ENCODE data around the gene RPLP1. TPM values are rescaled to one million over a fixed set of nuclear protein-coding genes. Genes with fewer than 3 reads are reported as not detected.

The RPLP1 gene
- total and polyA plus RNA-seq, 8 donors: 578 to 1,123 (median 736) TPM

- no peaks in the 10 kb centered on the region for H3K4me1 ChIP-seq
- no peaks in the 10 kb centered on the region for H3K27me3 ChIP-seq
- H3K27ac ChIP-seq: no peak overlapping the region
- DNase-seq: no peak
- no peak for ATAC-seq
- no peaks in the 10 kb centered on the region for H3K9me3 ChIP-seq
- TF ChIP-seq, protein P1, sequence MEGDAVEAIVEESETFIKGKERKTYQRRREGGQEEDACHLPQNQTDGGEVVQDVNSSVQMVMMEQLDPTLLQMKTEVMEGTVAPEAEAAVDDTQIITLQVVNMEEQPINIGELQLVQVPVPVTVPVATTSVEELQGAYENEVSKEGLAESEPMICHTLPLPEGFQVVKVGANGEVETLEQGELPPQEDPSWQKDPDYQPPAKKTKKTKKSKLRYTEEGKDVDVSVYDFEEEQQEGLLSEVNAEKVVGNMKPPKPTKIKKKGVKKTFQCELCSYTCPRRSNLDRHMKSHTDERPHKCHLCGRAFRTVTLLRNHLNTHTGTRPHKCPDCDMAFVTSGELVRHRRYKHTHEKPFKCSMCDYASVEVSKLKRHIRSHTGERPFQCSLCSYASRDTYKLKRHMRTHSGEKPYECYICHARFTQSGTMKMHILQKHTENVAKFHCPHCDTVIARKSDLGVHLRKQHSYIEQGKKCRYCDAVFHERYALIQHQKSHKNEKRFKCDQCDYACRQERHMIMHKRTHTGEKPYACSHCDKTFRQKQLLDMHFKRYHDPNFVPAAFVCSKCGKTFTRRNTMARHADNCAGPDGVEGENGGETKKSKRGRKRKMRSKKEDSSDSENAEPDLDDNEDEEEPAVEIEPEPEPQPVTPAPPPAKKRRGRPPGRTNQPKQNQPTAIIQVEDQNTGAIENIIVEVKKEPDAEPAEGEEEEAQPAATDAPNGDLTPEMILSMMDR (IDR thresholded peaks at IDR 0.05): no peak
- 65 to 70% methylated on average over 5 of the region's 5 CpGs for WGBS, 2 donors
- H3K4me3 ChIP-seq: no peak overlapping the region
- no peaks in the 10 kb centered on the region for H3K36me3 ChIP-seq
- no peak for FAIRE-seq
- intact Hi-C loops (cut with DNase I): loop anchor here in 1 of 3 donors (5.0 kb wide), 1 partner anchor 1008 kb away; no protein-coding TSS in a partner anchor
Observed at GRCh38 chr15:69474291-69474690, 21.7 kb downstream of the RPLP1 start.

DNA sequence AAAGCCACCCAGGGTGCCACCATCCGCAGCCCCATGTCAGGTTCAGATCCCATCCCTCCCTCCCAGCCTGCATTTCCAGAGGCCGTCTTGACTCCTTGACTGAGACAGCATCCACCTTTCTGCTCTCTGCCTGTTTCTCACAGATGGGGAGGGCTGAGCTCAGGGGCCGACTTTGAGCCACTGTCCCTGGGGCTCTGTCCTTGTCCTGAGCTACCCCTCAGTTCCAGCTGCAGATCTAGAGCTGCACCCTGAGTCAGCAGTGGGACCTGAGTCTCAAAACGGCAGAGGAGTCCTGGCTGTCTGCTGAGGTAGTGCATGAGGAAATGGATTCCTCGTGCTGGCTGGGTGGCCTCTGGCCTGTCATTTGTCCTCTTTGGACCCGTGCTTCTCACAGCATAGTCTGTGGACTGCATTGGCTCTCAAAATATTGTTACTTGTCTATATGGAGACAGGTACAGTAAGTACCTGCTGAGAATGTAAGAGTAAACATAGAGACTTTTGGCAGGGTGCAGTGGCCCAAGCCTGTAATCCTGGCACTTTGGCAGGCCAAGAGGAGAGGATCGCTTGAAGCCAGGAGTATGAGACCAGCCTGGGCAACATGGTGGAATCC lies 22.3 kb downstream of the RPLP1 start:
- FAIRE-seq (no peak), DNase-seq (no peak), ATAC-seq (no peak)
- H3K27me3 ChIP-seq: no peaks in the 10 kb centered on the region
- TF ChIP-seq, protein P1 (IDR thresholded peaks at IDR 0.05): no peak
- H3K4me1 ChIP-seq: no peaks in the 10 kb centered on the region
- no peaks in the 10 kb centered on the region for H3K36me3 ChIP-seq
- WGBS, 2 donors: 62 to 68% methylated on average over 7 of the region's 7 CpGs
- intact Hi-C loops (cut with DNase I): loop anchor here in 1 of 3 donors (5.0 kb wide), 1 partner anchor 1007 kb away; no protein-coding TSS in a partner anchor
- H3K27ac ChIP-seq: no peak overlapping the region
- H3K4me3 ChIP-seq: no peak overlapping the region
- H3K9me3 ChIP-seq: no peaks in the 10 kb centered on the region

GRCh38 chr15:69475769-69476358 lies 23.2 kb downstream of the RPLP1 start:
- TF ChIP-seq, protein P1 (IDR thresholded peaks at IDR 0.05): peak; percentile 86 to 96 (median 88)
- DNase-seq (peak; percentile 61 to 91 (median 82)), FAIRE-seq (peak; percentile 26), ATAC-seq (peak; percentile 87 to 99 (median 96))
- H3K27ac ChIP-seq: no peak overlapping the region
- H3K27me3 ChIP-seq: no peaks in the 10 kb centered on the region
- no peaks in the 10 kb centered on the region for H3K9me3 ChIP-seq
- no peak overlapping the region for H3K4me3 ChIP-seq
- no peaks in the 10 kb centered on the region for H3K36me3 ChIP-seq
- no peaks in the 10 kb centered on the region for H3K4me1 ChIP-seq
- intact Hi-C loops (cut with DNase I): no loop called here
- 26 to 31% methylated on average over 8 of the region's 8 CpGs for WGBS, 2 donors

GRCh38 chr15:69476704-69477473 lies 24.3 kb downstream of the RPLP1 start:
- H3K27me3 ChIP-seq: no peaks in the 10 kb centered on the region
- FAIRE-seq (no peak), DNase-seq (no peak), ATAC-seq (no peak)
- H3K36me3 ChIP-seq: no peaks in the 10 kb centered on the region
- no peak overlapping the region for H3K4me3 ChIP-seq
- 55 to 70% methylated on average over 9 of the region's 9 CpGs for WGBS, 2 donors
- intact Hi-C loops (cut with DNase I): no loop called here
- no peak overlapping the region for H3K27ac ChIP-seq
- no peaks in the 10 kb centered on the region for H3K9me3 ChIP-seq
- no peaks in the 10 kb centered on the region for H3K4me1 ChIP-seq
- TF ChIP-seq, protein P1 (IDR thresholded peaks at IDR 0.05): no peak
